NOMO-1 treated with dmso at 0.1 percent for 144 hours (cell line): ENCODE data around the gene DPYD.
A peak's percentile ranks its signal among the peaks of the same experiment; 100 is the strongest.

ENCODE experiments used
- DNase-seq: peaks from one replicate; lab custom pipeline; 2025; ENCODE audit not compliant: unreplicated experiment; lab: John Stamatoyannopoulos, UW

The DPYD gene

GRCh38 chr1:97792655-97793054 lies 128.2 kb downstream of the DPYD start:
- no peak for DNase-seq

GRCh38 chr1:97791251-97791650 lies 129.6 kb downstream of the DPYD start:
- DNase-seq: peak; percentile 1

GRCh38 chr1:97787231-97787630 lies 133.6 kb downstream of the DPYD start:
- no peak for DNase-seq

GRCh38 chr1:97784661-97785060 lies 136.2 kb downstream of the DPYD start:
- no peak for DNase-seq

DNA sequence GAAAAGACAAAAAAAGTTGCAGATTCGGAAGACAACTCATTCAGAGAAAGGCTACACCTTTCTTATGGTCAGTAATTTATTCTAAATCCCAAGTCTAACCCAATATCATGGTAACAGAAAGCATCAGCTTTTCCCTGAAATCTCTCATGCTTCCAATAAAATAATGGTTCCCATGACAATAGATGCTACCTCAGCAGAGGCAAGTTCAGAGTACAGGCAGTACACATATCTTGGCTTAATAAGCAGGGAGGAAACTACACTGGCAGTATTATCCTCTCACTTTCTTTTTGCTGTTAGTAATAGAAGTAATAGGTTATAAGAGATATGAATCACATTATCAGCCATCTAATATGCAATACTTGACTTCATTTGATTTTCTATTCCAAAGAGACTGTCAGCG lies 137.1 kb downstream of the DPYD start:
- DNase-seq: no peak

DNA sequence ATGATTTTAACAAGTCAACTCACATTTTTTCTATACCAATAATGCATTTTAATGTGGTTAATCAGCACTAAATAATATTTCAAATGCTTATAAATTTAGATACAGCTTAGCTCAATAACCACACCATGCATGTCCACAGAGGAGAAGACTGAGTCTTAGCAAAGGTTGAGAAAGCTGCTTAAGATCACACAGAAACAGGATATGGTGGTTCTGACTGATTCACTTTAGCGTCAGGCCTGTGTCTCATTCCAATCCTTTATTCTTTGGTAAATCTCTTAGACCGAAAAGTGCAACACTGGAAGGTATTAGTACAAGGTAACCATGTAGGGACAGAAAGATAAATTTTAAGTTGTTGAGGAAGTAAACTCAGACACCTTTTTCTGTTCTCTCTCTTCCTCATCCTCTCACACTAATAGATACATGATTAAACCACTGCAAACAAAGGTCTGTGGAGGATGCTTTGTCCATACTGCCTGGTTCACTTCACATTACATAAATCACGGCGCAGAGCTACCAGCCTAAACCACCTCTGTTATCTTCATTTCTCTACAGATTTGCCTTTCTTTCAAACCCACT lies 139.0 kb downstream of the DPYD start:
- DNase-seq: no peak

GRCh38 chr1:97780884-97781283 lies 139.9 kb downstream of the DPYD start:
- no peak for DNase-seq

- no peak for DNase-seq
Observed at GRCh38 chr1:97778718-97779117, 142.1 kb downstream of the DPYD start.

GRCh38 chr1:97770376-97770775 lies 150.5 kb downstream of the DPYD start:
- no peak for DNase-seq

GRCh38 chr1:97767381-97767780 lies 153.5 kb downstream of the DPYD start:
- no peak for DNase-seq

DNA sequence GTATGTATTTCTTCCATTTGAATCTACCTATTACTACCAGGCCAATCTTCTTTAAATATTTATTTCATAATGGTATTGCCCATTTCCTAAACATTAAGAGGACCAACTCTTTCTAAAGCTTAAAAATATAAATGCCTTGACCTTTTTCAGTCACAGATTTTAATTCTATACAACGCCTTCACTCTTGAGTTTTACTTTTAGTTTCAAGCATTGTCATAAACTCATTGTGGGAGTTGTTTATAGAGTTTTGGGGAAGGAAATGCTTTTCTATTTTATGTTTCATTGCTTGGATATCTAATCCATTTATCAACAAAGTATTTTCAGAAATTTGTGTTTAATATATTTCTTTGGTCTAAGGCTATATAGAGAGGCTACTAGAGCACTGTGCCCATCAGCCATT lies 155.8 kb downstream of the DPYD start:
- DNase-seq: no peak

- DNase-seq: no peak
Observed at GRCh38 chr1:97761637-97762036, 159.2 kb downstream of the DPYD start.

DNA sequence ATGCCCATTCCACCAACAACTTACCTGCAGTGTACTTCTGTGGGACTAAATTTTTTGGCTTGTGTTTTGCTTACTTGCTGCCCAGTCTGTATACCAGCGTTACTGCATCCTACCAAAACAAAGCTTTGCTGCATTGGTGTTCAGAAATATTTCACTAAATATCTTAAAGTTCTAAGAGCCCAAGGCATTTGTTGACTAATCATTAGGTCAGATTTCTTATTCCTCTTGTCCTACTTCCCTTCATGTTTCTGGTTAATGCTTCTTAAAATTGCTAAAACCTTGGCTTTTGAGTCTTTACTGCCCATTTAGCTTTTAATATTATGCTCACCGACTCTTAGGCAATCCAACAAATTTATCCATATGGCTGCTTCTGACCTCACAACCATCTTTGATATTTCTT lies 161.8 kb downstream of the DPYD start:
- DNase-seq: no peak

GRCh38 chr1:97758541-97759057 lies 162.2 kb downstream of the DPYD start:
- no peak for DNase-seq

- DNase-seq: no peak
Observed at GRCh38 chr1:97745912-97746311, 174.9 kb downstream of the DPYD start.

DNA sequence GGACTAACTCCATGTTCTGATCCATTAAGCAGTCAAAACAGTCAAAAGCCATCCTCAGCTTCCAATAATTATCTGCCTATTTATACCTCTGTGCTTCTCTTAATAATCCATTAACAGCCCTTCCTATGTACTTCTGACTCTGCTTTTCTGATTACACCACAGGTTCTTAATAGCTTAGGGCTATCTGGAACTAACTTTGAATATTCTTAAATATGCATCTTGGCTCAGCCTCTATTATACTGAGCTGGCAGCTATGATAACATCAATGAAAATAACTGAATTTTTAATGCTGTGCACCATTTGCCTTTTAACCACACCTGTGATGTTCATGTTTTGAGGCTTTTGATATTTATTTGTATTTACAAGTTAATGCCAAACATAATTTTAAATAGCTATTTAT lies 175.9 kb downstream of the DPYD start:
- no peak for DNase-seq

DNA sequence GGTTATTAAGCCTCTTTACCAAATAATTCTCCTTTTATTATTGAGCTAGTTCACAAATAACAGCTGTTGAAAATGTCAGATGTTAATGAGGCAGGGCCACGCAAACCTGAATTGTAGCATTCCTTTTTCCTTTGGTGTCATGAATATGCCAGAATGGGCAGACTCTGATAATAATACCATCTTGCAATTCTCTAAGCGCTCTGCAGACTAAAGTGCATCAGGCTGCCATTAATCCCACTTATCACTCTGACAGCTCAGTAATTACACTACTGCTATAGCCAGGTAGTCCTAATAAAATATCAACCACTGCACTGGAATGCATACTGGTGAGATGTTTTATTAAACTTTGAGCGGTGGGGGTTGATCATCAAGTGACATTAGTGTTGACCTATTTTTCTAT lies 177.7 kb downstream of the DPYD start:
- no peak for DNase-seq

DNA sequence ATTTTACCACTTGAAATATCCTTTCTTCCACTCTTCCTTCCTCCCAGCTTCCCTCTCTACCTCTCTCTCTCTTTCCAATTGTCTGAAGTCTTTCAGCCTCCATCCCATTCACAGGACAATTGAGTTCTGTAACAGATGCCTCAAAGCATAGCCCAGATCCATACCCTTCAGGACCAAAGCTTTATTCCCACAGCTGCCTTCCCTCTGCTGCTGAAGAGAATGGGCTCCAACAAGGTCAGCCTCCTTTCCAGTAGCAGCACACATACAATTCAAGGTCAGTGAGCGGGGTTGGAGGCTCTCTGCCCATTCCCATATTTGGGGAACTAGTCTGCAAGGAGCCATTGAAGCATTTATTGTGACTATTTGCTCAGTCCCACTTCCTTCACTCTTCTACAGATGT lies 179.9 kb downstream of the DPYD start:
- DNase-seq: no peak

GRCh38 chr1:97739596-97740103 lies 181.2 kb downstream of the DPYD start:
- DNase-seq: no peak

DNA sequence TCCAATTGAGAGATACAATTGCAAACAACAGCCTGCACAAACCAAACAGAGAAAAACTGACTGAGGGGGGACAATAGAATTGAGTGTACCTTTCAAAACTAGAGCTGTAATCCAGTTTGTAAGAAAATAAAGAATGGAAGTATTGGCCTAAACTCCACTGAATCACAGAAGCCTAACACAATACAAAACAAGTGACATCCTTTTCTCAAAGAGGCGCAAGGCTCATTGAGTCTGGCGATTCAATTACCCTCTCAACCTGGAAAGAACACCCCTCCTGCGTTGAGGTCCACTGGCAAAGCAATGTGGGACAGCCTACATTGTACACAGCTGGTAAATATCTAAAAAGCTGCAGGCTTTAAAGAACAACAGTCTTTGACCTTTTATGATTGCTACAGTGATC lies 182.6 kb downstream of the DPYD start:
- DNase-seq: no peak

DNA sequence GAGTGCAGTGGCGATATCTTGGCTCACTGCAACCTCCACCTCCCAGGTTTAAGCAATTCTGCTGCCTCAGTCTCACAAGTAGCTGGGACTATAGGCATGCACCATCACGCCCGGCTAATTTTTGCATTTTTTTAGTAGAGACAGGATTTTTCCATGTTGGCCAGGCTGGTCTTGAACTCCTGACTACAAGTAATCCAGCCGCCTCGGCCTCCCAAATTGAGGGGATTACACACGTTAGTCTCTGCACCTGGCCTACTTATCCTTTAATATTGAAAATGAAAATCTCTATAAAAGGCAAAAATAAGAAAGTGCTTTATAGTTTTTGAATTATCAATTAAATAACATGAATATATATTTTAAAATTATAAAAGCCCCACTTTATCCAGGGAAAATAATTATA lies 190.6 kb downstream of the DPYD start:
- DNase-seq: no peak

DNA sequence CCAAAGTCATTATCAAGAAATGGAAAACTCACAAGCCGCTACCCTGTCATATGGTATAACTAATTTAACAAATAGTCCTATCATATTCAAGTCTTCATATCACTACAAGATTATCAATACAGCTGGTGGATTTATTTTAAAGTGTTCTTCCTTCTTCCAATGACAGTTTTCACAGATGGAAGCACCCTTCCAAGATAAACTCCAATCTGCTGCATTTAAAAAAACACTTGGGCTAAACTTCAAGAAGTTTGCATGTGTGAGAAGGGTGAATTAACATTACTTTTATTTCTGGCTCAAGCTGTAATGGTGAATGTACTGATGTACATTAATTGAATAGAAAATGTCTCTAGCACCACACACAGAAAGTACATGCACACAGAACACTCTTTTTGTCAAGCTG lies 192.4 kb downstream of the DPYD start:
- DNase-seq: no peak

GRCh38 chr1:97727029-97727428 lies 193.8 kb downstream of the DPYD start:
- DNase-seq: no peak
